ENCODE measurements around the gene TMEM45A.

DNA sequence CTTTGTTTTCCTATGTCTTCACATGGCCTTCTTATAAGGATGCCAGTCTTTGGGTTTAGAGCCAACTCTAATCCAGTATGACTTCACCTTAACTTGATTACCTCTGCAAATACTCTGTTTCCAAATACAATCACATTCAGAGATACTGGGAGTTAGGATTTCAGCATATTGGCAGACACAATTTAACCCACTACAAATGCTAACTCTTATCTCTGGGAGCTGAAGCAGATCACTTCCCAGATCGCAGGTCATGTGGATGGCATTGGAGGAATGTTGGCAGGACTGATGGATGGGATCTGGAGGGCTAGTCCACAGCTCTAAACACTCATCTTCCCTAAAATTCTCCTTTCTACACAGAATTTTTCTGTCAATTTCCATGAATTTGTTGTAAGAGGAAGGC, 70.8 kb downstream of the TMEM45A start:
- TF ChIP-seq, protein P1, sequence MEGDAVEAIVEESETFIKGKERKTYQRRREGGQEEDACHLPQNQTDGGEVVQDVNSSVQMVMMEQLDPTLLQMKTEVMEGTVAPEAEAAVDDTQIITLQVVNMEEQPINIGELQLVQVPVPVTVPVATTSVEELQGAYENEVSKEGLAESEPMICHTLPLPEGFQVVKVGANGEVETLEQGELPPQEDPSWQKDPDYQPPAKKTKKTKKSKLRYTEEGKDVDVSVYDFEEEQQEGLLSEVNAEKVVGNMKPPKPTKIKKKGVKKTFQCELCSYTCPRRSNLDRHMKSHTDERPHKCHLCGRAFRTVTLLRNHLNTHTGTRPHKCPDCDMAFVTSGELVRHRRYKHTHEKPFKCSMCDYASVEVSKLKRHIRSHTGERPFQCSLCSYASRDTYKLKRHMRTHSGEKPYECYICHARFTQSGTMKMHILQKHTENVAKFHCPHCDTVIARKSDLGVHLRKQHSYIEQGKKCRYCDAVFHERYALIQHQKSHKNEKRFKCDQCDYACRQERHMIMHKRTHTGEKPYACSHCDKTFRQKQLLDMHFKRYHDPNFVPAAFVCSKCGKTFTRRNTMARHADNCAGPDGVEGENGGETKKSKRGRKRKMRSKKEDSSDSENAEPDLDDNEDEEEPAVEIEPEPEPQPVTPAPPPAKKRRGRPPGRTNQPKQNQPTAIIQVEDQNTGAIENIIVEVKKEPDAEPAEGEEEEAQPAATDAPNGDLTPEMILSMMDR (IDR thresholded peaks at IDR 0.05; ENCODE audit: low read depth, low read length) = no peak
- no peak for TF ChIP-seq EZH2phosphoT487 (IDR thresholded peaks at IDR 0.05; ENCODE audit: low read depth)

Measured in OCI-LY3 (cell line).